Heart left ventricle (tissue), 13 donors: ENCODE data around the gene NCDN.

ENCODE experiments used
- CTCF ChIP-seq, 12 donors: fragments of 200-600 bp; sonication (generic) in 4 of 12; IDR thresholded peaks; one replicate each; pipeline versions ENCODE4 v1.5.0 to v1.8.0; 2018 to 2022; ENCODE audit warnings: antibody characterized with exemption in 12 of 12, mild to moderate bottlenecking in 5 of 12
- POLR2A ChIP-seq, 2 donors: fragments of 450-650 bp; IDR thresholded peaks; one replicate each; pipeline ENCODE4 v1.6.1; 2017; ENCODE audit warnings: antibody characterized with exemption in 2 of 2, mild to moderate bottlenecking in 2 of 2, moderate library complexity in 2 of 2
- donor health status: ischemic (EF 13 %, LVEDD 7.1; RV severe dilation, severe dysfunction).
- donor health status: DM: no; HTN: yes; CAD: no.
- donor health status: DM: no; HTN: no; CAD: no.
- donor health status: ischemic (EF 25% LVEDD 6.9; RV normal size, moderate dysfunction).
- donor health status: ischemic (EF 25% LVEDD 5.7; RV mildly dilated, moderate dysfunction).
- donor health status: ischemic (EF 35%, LVEDD 5.7; RV mildly dilated, moderate dysfunction).
- donor health status: nonischemic (EF 11% LVEDD 7.7; RV severe dilation, severe dysfunction).
- donor health status: DM: yes; HTN: yes; CAD: no.
- donor health status: PGD.
- donor health status: ischemic (EF 29% LVEDD 5.4; RV normal size, mild dysfunction).
- donor health status: nonischemic (EF 23%, LVEDD 6.1; RV moderate dilation, normal function).

GRCh38 chr1:35600593-35600992, 43.0 kb downstream of the NCDN start:
- TF ChIP-seq CTCF (IDR thresholded peaks at IDR 0.05) (no peak), POLR2A (IDR thresholded peaks at IDR 0.05) (no peak)
